Liver (tissue), 9 donors: Measurements from ENCODE around the gene GPR146. TPM values are rescaled to one million over a fixed set of nuclear protein-coding genes. Genes with fewer than 3 reads are reported as not detected.
A peak's percentile ranks its signal among the peaks of the same experiment; 100 is the strongest.

ENCODE experiments used
- DNase-seq: peaks from one replicate; pipeline ENCODE4 v3.0.0-alpha.2; 2017; ENCODE audit warnings: low spot score
- H3K27ac ChIP-seq, 2 donors: one replicate each; pipeline ENCODE4 v1.7.0; 2013; ENCODE audit warnings: inconsistent platforms in 2 of 2, low read length in 2 of 2, control low read depth in 1 of 2, low read depth in 1 of 2, mild to moderate bottlenecking in 1 of 2
- H3K27me3 ChIP-seq, 4 donors: one replicate each; pipeline versions ENCODE4 v1.6.1 to v1.7.0; 2013; ENCODE audit warnings: low read length in 3 of 4, inconsistent platforms in 1 of 4, mild to moderate bottlenecking in 1 of 4, moderate library complexity in 1 of 4; ENCODE audit not compliant: control insufficient read depth in 4 of 4, insufficient read depth in 4 of 4
- H3K36me3 ChIP-seq, 4 donors: one replicate each; pipeline versions ENCODE4 v1.6.1 to v1.7.0; 2013; ENCODE audit warnings: low read length in 3 of 4, mild to moderate bottlenecking in 3 of 4, low read depth in 1 of 4, moderate library complexity in 1 of 4; ENCODE audit not compliant: control insufficient read depth in 4 of 4, insufficient read depth in 3 of 4
- H3K4me1 ChIP-seq, 4 donors: one replicate each; pipeline versions ENCODE4 v1.6.1 to v1.7.0; 2013; ENCODE audit warnings: low read length in 3 of 4, mild to moderate bottlenecking in 3 of 4, moderate library complexity in 1 of 4; ENCODE audit not compliant: control insufficient read depth in 4 of 4, insufficient read depth in 4 of 4
- H3K4me3 ChIP-seq, 3 donors: one replicate each; pipeline versions ENCODE4 v1.6.1 to v1.7.0; 2013; ENCODE audit warnings: low read length in 3 of 3, control low read depth in 1 of 3, low read depth in 1 of 3, mild to moderate bottlenecking in 1 of 3
- H3K9ac ChIP-seq, 2 donors: one replicate each; pipeline ENCODE4 v1.7.0; 2013; ENCODE audit warnings: low read length in 2 of 2, mild to moderate bottlenecking in 2 of 2, moderate library complexity in 2 of 2, control low read depth in 1 of 2, low read depth in 1 of 2
- H3K9me3 ChIP-seq, 4 donors: one replicate each; pipeline versions ENCODE4 v1.6.1 to v1.7.0; 2013; ENCODE audit warnings: low read length in 3 of 4; ENCODE audit not compliant: control insufficient read depth in 4 of 4
- CTCF ChIP-seq: fragments of 150-350 bp; IDR thresholded peaks from 2 replicates; pipeline ENCODE4 v1.5.1; 2017; ENCODE audit warnings: improper control_type of control experiment, low read depth, low read length; ENCODE audit not compliant: missing input control
- EGR1 ChIP-seq, 2 donors: IDR thresholded peaks; 2 replicates each; pipeline ENCODE4 v1.6.1; 2016 to 2018; ENCODE audit warnings: antibody characterized with exemption in 2 of 2, low read depth in 2 of 2
- FOXA1 ChIP-seq: IDR thresholded peaks from 2 replicates; pipeline ENCODE4 v1.6.1; 2016; ENCODE audit warnings: antibody characterized with exemption
- FOXA2 ChIP-seq: IDR thresholded peaks from 2 replicates; pipeline ENCODE4 v1.6.1; 2016; ENCODE audit warnings: antibody characterized with exemption
- GABPA ChIP-seq, 2 donors: IDR thresholded peaks in 1 of 2; conservative IDR thresholded peaks in 1 of 2; 2 replicates each; pipeline ENCODE4 v1.6.1; 2016; ENCODE audit warnings: antibody characterized with exemption in 2 of 2, mild to moderate bottlenecking in 1 of 2, moderate library complexity in 1 of 2
- HNF4A ChIP-seq, 2 donors: conservative IDR thresholded peaks; 2 replicates each; pipeline ENCODE4 v1.6.1; 2016; ENCODE audit warnings: antibody characterized with exemption in 2 of 2, mild to moderate bottlenecking in 2 of 2
- HNF4G ChIP-seq: IDR thresholded peaks from 2 replicates; pipeline ENCODE4 v1.6.1; 2016; ENCODE audit warnings: antibody characterized with exemption
- JUND ChIP-seq, 2 donors: IDR thresholded peaks; 2 replicates each; pipeline ENCODE4 v1.6.1; 2016; ENCODE audit warnings: antibody characterized with exemption in 2 of 2
- MAX ChIP-seq: IDR thresholded peaks from 2 replicates; pipeline ENCODE4 v1.6.1; 2016; ENCODE audit warnings: antibody characterized with exemption
- NR2F2 ChIP-seq: IDR thresholded peaks from 2 replicates; pipeline ENCODE4 v1.6.1; 2016; ENCODE audit warnings: antibody characterized with exemption
- RAD21 ChIP-seq, 2 donors: IDR thresholded peaks; 2 replicates each; pipeline ENCODE4 v1.6.1; 2016; ENCODE audit warnings: antibody characterized with exemption in 2 of 2, mild to moderate bottlenecking in 2 of 2
- REST ChIP-seq: IDR thresholded peaks from 2 replicates; pipeline ENCODE4 v1.6.1; 2016; ENCODE audit warnings: antibody characterized with exemption, mild to moderate bottlenecking
- RXRA ChIP-seq, 2 donors: IDR thresholded peaks; 2 replicates each; pipeline ENCODE4 v1.6.1; 2017 to 2018; ENCODE audit warnings: antibody characterized with exemption in 2 of 2, mild to moderate bottlenecking in 1 of 2
- SP1 ChIP-seq: IDR thresholded peaks from 2 replicates; pipeline ENCODE4 v1.6.1; 2018; ENCODE audit warnings: antibody characterized with exemption, mild to moderate bottlenecking
- TAF1 ChIP-seq: conservative IDR thresholded peaks from 2 replicates; pipeline ENCODE4 v1.6.1; 2016; ENCODE audit warnings: antibody characterized with exemption, mild to moderate bottlenecking
- YY1 ChIP-seq: IDR thresholded peaks from 2 replicates; pipeline ENCODE4 v1.6.1; 2016; ENCODE audit warnings: antibody characterized with exemption, mild to moderate bottlenecking
- ZBTB33 ChIP-seq: IDR thresholded peaks from 2 replicates; pipeline ENCODE4 v1.6.1; 2016; ENCODE audit warnings: antibody characterized with exemption
- WGBS: extraction: QIAGEN DNeasy Blood & Tissue Kit; methylation state at CpG from one replicate; pipeline ENCODE4 v1.1.7; 2013; 5-methylcytosine and 5-hydroxymethylcytosine counted together
- polyA plus RNA-seq, 2 donors: library from polyadenylated mRNA; stranded (reverse) in 1 of 2; unstranded in 1 of 2; fragments of 200-250 nt in 1 of 2; fragments of >200 nt in 1 of 2; fragmentation: Nextera tagmentation in 1 of 2; extraction: Ambion mirVana in 1 of 2; gene quantifications; one replicate each; pipeline versions ENCODE4 v1.2.1 to v1.2.3, GENCODE V29; 2013 to 2015
- total RNA-seq, 2 donors: library from RNA; depleted of rRNA; stranded (reverse); fragments of >200 nt; gene quantifications; one replicate each; pipeline ENCODE4 v1.2.3, GENCODE V29; 2014
- TF ChIP-seq, protein P1 (sequence below): IDR thresholded peaks from 2 replicates; pipeline ENCODE4 v1.6.1; 2016; ENCODE audit warnings: antibody characterized with exemption
- donor health status: healthy.
- donor health status: healthy.
- donor health status: healthy.
- donor health status: healthy.
- donor health status: healthy.

Gene GPR146
- total and polyA plus RNA-seq, 4 donors: 15.5 to 33.5 (median 26.7) TPM

DNA sequence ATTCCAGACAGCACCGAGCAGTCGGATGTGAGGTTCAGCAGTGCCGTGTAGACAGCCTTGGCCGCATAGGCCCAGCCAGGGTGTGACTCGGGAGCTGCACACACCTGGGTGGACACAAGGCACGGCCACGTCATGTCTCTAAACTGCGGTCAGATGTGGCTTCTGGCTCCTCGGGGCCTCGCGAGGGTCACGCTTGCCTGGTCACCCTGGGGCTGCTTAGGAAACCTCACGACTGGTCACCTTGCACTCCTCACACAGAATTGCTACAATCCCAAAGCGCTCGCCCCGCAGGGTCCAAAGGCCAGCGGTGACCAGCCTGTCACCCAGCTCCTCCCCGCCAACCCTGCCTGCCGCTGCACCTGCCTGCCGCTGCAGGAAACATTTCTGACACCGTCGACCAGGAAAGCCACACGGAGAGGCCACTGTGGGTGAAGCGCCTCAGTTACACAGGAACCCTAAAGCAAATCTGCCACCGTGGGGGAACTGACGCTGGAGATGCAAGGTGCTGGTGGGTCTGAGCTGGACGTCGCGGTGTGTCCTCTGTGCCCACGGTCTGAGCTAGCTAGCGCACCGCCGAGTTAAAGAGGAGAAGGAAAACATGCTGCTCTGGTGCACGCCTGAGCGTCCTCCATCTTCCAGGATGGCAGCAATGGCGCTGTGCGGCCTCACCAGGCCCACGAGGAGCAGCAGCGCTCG, 48.6 kb downstream of the GPR146 start:
- peak; percentile 67 for DNase-seq
- Histone ChIP-seq H3K9ac (no peak overlapping the region), H3K36me3 (peaks cover 0 to 4% (median 0%) of the 10 kb centered on the region in 4 donors), H3K27me3 (no peaks in the 10 kb centered on the region), H3K4me1 (peaks cover 11 to 63% (median 39%) of the 10 kb centered on the region in 4 donors), H3K9me3 (no peaks in the 10 kb centered on the region), H3K27ac (peak overlapping the region; percentile 83 to 91), H3K4me3 (peak overlapping the region in 2 of 3 donors; percentile 6 to 16)
- 46% methylated on average over 40 of the region's 40 CpGs for WGBS
- TF ChIP-seq, protein P1, sequence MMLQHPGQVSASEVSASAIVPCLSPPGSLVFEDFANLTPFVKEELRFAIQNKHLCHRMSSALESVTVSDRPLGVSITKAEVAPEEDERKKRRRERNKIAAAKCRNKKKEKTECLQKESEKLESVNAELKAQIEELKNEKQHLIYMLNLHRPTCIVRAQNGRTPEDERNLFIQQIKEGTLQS: no peak
- TF ChIP-seq RXRA (IDR thresholded peaks at IDR 0.05) (peak; percentile 85 to 89), SP1 (peak; percentile 97), CTCF (no peak), YY1 (peak; percentile 78), FOXA2 (peak; percentile 8), FOXA1 (no peak), MAX (peak; percentile 95), JUND (IDR thresholded peaks at IDR 0.05) (peak; percentile 17 to 62), HNF4G (peak; percentile 87), NR2F2 (peak; percentile 41), RAD21 (IDR thresholded peaks at IDR 0.05) (peak in 1 of 2 donors; percentile 43), EGR1 (IDR thresholded peaks at IDR 0.05; ENCODE audit: low read depth in 2 of 2) (no peak), ZBTB33 (no peak), TAF1 (peak; percentile 39), GABPA (IDR thresholded peaks at IDR 0.05 in 1 of 2, conservative IDR thresholded peaks at IDR 0.05 in 1 of 2) (peak in 1 of 2 donors; percentile 32), REST (peak; percentile 73), HNF4A (conservative IDR thresholded peaks at IDR 0.05) (peak; percentile 94 to 95)
